ENCODE data around the gene FYN. TPM values are rescaled to one million over a fixed set of nuclear protein-coding genes. Genes with fewer than 3 reads are reported as not detected.

Gene FYN
- total RNA-seq, 1 donor, result 106 TPM

- Histone ChIP-seq H3K27me3 (ENCODE audit: insufficient read depth, low read length) (no peaks in the 10 kb centered on the region), H3K79me2 (ENCODE audit: insufficient read depth, low read length) (peaks cover 2% of the 10 kb centered on the region), H3K36me3 (ENCODE audit: insufficient read depth, low read length) (peaks cover 52% of the 10 kb centered on the region), H3K4me2 (ENCODE audit: insufficient read depth, low read length) (no peak overlapping the region), H2AFZ (ENCODE audit: low read length) (no peak overlapping the region), H3K4me1 (ENCODE audit: insufficient read depth, low read length) (no peaks in the 10 kb centered on the region), H4K20me1 (ENCODE audit: insufficient read depth, low read length) (no peaks in the 10 kb centered on the region), H3K9me3 (ENCODE audit: low read depth, low read length) (no peaks in the 10 kb centered on the region), H3K27ac (ENCODE audit: low read depth, low read length) (no peak overlapping the region), H3K4me3 (ENCODE audit: insufficient read depth, low read length) (no peak overlapping the region)
- no peak for DNase-seq (ENCODE audit: insufficient read length, low spot score, missing footprints)
- no peak for TF ChIP-seq CTCF (IDR thresholded peaks at IDR 0.05; ENCODE audit: extremely low read depth, low read depth, low read length)
Measured at GRCh38 chr6:111703723-111704122, 169.5 kb downstream of the FYN start.

DNA sequence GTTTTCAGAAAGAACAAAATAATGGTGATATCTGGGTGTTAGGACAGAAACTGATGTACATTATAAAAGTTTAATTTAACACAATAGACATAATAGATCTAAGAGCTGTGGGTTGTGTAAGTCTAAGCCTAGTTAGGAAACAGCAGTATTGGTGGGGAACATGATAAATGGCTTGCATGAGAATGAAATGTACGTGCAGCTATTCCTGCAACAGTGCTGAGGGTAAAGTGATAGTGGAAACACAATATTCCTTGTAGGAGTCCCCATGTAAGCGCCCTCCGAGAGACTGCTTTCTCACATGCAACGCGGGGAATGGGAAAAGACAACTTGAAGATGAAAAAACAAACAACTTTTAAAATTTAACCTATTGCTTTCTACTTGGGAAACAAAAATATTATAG, 171.0 kb downstream of the FYN start:
- TF ChIP-seq CTCF (IDR thresholded peaks at IDR 0.05; ENCODE audit: extremely low read depth, low read depth, low read length), result no peak
- Histone ChIP-seq H3K36me3 (ENCODE audit: insufficient read depth, low read length) (peaks cover 56% of the 10 kb centered on the region), H3K27me3 (ENCODE audit: insufficient read depth, low read length) (no peaks in the 10 kb centered on the region)

GRCh38 chr6:111701146-111701545, 172.1 kb downstream of the FYN start:
- no peaks in the 10 kb centered on the region for H3K4me1 ChIP-seq (ENCODE audit: insufficient read depth, low read length)
- TF ChIP-seq CTCF (IDR thresholded peaks at IDR 0.05; ENCODE audit: extremely low read depth, low read depth, low read length), result no peak
- no peak overlapping the region for H3K4me3 ChIP-seq (ENCODE audit: insufficient read depth, low read length)
- no peak overlapping the region for H3K4me2 ChIP-seq (ENCODE audit: insufficient read depth, low read length)
- no peaks in the 10 kb centered on the region for H3K9me3 ChIP-seq (ENCODE audit: low read depth, low read length)
- DNase-seq (ENCODE audit: insufficient read length, low spot score, missing footprints), result no peak
- no peak overlapping the region for H3K27ac ChIP-seq (ENCODE audit: low read depth, low read length)
- H3K27me3 ChIP-seq (ENCODE audit: insufficient read depth, low read length), result no peaks in the 10 kb centered on the region
- peaks cover 56% of the 10 kb centered on the region for H3K36me3 ChIP-seq (ENCODE audit: insufficient read depth, low read length)
- peaks cover 2% of the 10 kb centered on the region for H3K79me2 ChIP-seq (ENCODE audit: insufficient read depth, low read length)
- no peaks in the 10 kb centered on the region for H4K20me1 ChIP-seq (ENCODE audit: insufficient read depth, low read length)
- no peak overlapping the region for H2AFZ ChIP-seq (ENCODE audit: low read length)

More for the DNA sequence above, 171.0 kb downstream of the FYN start:
- H2AFZ ChIP-seq (ENCODE audit: low read length), result no peak overlapping the region
- no peak overlapping the region for H3K27ac ChIP-seq (ENCODE audit: low read depth, low read length)
- no peaks in the 10 kb centered on the region for H3K4me1 ChIP-seq (ENCODE audit: insufficient read depth, low read length)
- no peak overlapping the region for H3K4me2 ChIP-seq (ENCODE audit: insufficient read depth, low read length)
- H4K20me1 ChIP-seq (ENCODE audit: insufficient read depth, low read length), result no peaks in the 10 kb centered on the region
- no peaks in the 10 kb centered on the region for H3K9me3 ChIP-seq (ENCODE audit: low read depth, low read length)
- no peak overlapping the region for H3K4me3 ChIP-seq (ENCODE audit: insufficient read depth, low read length)
- peaks cover 2% of the 10 kb centered on the region for H3K79me2 ChIP-seq (ENCODE audit: insufficient read depth, low read length)
- DNase-seq (ENCODE audit: insufficient read length, low spot score, missing footprints), result no peak

DNA sequence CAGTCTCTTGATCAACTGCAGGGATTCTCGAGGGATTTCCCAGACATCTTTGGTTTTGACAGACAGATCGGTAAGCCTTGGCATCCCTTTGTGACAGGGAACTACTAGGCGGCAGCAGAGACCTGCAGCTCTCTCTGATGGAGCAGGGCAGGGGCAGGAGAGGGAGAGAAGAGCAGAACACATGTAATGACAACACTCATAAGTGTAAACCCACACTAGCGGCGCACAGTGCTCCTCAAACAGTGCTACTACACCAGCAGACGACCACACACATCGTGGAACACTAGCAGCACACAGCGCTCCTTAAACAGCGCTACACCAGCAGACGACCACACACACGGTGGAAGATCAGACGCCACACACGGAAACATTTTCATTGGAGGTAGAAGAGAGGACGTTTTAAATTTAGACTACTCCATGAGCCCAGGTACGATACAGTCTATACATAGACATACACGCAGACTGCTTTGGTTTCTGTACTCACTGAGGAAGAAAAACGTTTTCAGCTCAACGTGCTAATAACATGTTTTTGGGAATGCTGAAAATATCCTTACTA, 173.0 kb downstream of the FYN start:
- Histone ChIP-seq H3K27me3 (ENCODE audit: insufficient read depth, low read length) (no peaks in the 10 kb centered on the region), H2AFZ (ENCODE audit: low read length) (no peak overlapping the region), H3K4me2 (ENCODE audit: insufficient read depth, low read length) (no peak overlapping the region), H3K27ac (ENCODE audit: low read depth, low read length) (no peak overlapping the region), H3K4me3 (ENCODE audit: insufficient read depth, low read length) (no peak overlapping the region), H3K79me2 (ENCODE audit: insufficient read depth, low read length) (peaks cover 2% of the 10 kb centered on the region), H4K20me1 (ENCODE audit: insufficient read depth, low read length) (no peaks in the 10 kb centered on the region), H3K36me3 (ENCODE audit: insufficient read depth, low read length) (peaks cover 60% of the 10 kb centered on the region), H3K9me3 (ENCODE audit: low read depth, low read length) (no peaks in the 10 kb centered on the region), H3K4me1 (ENCODE audit: insufficient read depth, low read length) (no peaks in the 10 kb centered on the region)
- no peak for TF ChIP-seq CTCF (IDR thresholded peaks at IDR 0.05; ENCODE audit: extremely low read depth, low read depth, low read length)
- no peak for DNase-seq (ENCODE audit: insufficient read length, low spot score, missing footprints)
